A549 (cell line): Measurements from ENCODE around the gene HTRA1. TPM values are rescaled to one million over a fixed set of nuclear protein-coding genes. Genes with fewer than 3 reads are reported as not detected.

Source experiments
- ATAC-seq, 2 experiments: fragments of 200-7000 bp in 1 of 2; fragments of >200 bp in 1 of 2; cut with Nextera tagmentation in 1 of 2; cut with Tn5 transposase in 1 of 2; 3 replicates each; pipeline versions ENCODE4 v1.8.0 to v1.9.1; 2018 to 2020; ENCODE audit warnings: mild to moderate bottlenecking in 1 of 2, moderate library complexity in 1 of 2
- CTCF ChIA-PET: fragments of 300-600 bp; sonication (Branson Sonifier 250); formaldehyde crosslinking; extraction: SDS; loops from one replicate; lab custom pipeline; 2021; ENCODE audit warnings: antibody characterized with exemption, inconsistent platforms; lab: Yijun Ruan, JAX
- POLR2A ChIA-PET: fragments of 350-600 bp; formaldehyde crosslinking; extraction: SDS; loops from one replicate; lab custom pipeline; 2021; ENCODE audit warnings: antibody characterized with exemption, inconsistent platforms; lab: Yijun Ruan, JAX
- DNase-seq, 2 experiments: peaks; one replicate each; pipeline versions ENCODE4 v3.0.0 to v3.0.0-alpha.2; 2011 to 2016; ENCODE audit warnings: low read depth in 1 of 2, low spot score in 1 of 2
- FAIRE-seq: peaks from 2 replicates; lab custom pipeline; 2011; peaks lifted over from hg19 to GRCh38; lab: Jason Lieb, UNC
- H3K27ac ChIP-seq, 2 experiments: fragments of >200 bp; sonication (Bioruptor Twin); formaldehyde crosslinking; 3 replicates each; pipeline ENCODE4 v1.5.1; 2016 to 2017
- H3K4me1 ChIP-seq: fragments of >200 bp; sonication (Bioruptor Twin); formaldehyde crosslinking; 3 replicates; pipeline ENCODE4 v1.6.1; 2016
- H3K4me2 ChIP-seq: fragments of >200 bp; sonication (Bioruptor Twin); formaldehyde crosslinking; 3 replicates; pipeline ENCODE4 v1.6.1; 2016
- H3K4me3 ChIP-seq: fragments of >200 bp; sonication (Bioruptor Twin); formaldehyde crosslinking; 3 replicates; pipeline ENCODE4 v1.5.1; 2016
- H3K9me3 ChIP-seq: fragments of >200 bp; sonication (Bioruptor Twin); formaldehyde crosslinking; 3 replicates; pipeline ENCODE4 v1.6.1; 2016
- CEBPB ChIP-seq, 2 experiments: fragments of >200 bp in 1 of 2; sonication (Bioruptor Twin) in 1 of 2; formaldehyde crosslinking in 1 of 2; IDR thresholded peaks; 2 replicates each; pipeline ENCODE4 v1.6.1; 2012 to 2016
- CTCF ChIP-seq: fragments of >200 bp; sonication (Bioruptor Twin); formaldehyde crosslinking; IDR thresholded peaks from 3 replicates; pipeline ENCODE4 v1.5.1; 2016
- EHMT2 ChIP-seq: fragments of 200-600 bp; sonication (generic); IDR thresholded peaks from 2 replicates; pipeline ENCODE4 v1.6.1; 2016; ENCODE audit warnings: antibody characterized with exemption, low read depth, mild to moderate bottlenecking, moderate library complexity
- FOSB ChIP-seq: fragments of 250-450 bp; sonication (Bioruptor Pico); IDR thresholded peaks from 2 replicates; pipeline ENCODE4 v1.5.0; 2020; ENCODE audit warnings: mild to moderate bottlenecking, moderate library complexity
- GATA3 ChIP-seq: IDR thresholded peaks from 2 replicates; pipeline ENCODE4 v1.6.1; 2012; ENCODE audit warnings: borderline replicate concordance
- HEYL ChIP-seq: fragments of 250-450 bp; sonication (Bioruptor Pico); IDR thresholded peaks from 2 replicates; pipeline ENCODE4 v1.8.0; 2021; ENCODE audit warnings: mild to moderate bottlenecking, moderate library complexity
- HOXA7 ChIP-seq: fragments of 250-450 bp; sonication (Bioruptor Pico); IDR thresholded peaks from 2 replicates; pipeline ENCODE4 v1.5.0; 2020; ENCODE audit warnings: mild to moderate bottlenecking, moderate library complexity
- HOXB13 ChIP-seq: fragments of 250-450 bp; sonication (Bioruptor Pico); IDR thresholded peaks from 2 replicates; pipeline ENCODE4 v1.5.0; 2020; ENCODE audit warnings: low read depth, mild to moderate bottlenecking, moderate library complexity
- HOXB5 ChIP-seq: fragments of 250-450 bp; sonication (Bioruptor Pico); IDR thresholded peaks from 2 replicates; pipeline ENCODE4 v1.5.0; 2020; ENCODE audit warnings: mild to moderate bottlenecking, moderate library complexity
- KDM5A ChIP-seq: fragments of 200-600 bp; sonication (generic); IDR thresholded peaks from 2 replicates; pipeline ENCODE4 v1.6.1; 2016; ENCODE audit warnings: antibody characterized with exemption, mild to moderate bottlenecking
- MYC ChIP-seq: IDR thresholded peaks from 2 replicates; pipeline ENCODE4 v1.6.1; 2012; ENCODE audit warnings: mild to moderate bottlenecking, inconsistent platforms, low read length, improper control_type of control experiment, borderline replicate concordance
- NFE2L2 ChIP-seq: fragments of 150-350 bp; conservative IDR thresholded peaks from 2 replicates; pipeline ENCODE4 v1.6.1; 2014; ENCODE audit warnings: low read length
- NPAS2 ChIP-seq: fragments of 250-450 bp; sonication (Bioruptor Pico); IDR thresholded peaks from 2 replicates; pipeline ENCODE4 v1.8.0; 2022; ENCODE audit warnings: mild to moderate bottlenecking, moderate library complexity, borderline replicate concordance
- NR3C1 ChIP-seq: fragments of >200 bp; sonication (Bioruptor Twin); formaldehyde crosslinking; IDR thresholded peaks from 3 replicates; pipeline ENCODE4 v1.6.1; 2017
- PBX3 ChIP-seq: IDR thresholded peaks from 2 replicates; pipeline ENCODE4 v1.6.1; 2012
- PHF8 ChIP-seq: fragments of 200-600 bp; sonication (generic); IDR thresholded peaks from 2 replicates; pipeline ENCODE4 v1.6.1; 2016; ENCODE audit warnings: low read depth, mild to moderate bottlenecking, antibody characterized with exemption, moderate library complexity, borderline replicate concordance
- POLR2AphosphoS2 ChIP-seq: conservative IDR thresholded peaks from 2 replicates; pipeline ENCODE4 v1.6.1; 2012; ENCODE audit warnings: low read length, improper control_type of control experiment, inconsistent platforms
- RARB ChIP-seq: fragments of 250-450 bp; sonication (Bioruptor Pico); IDR thresholded peaks from 2 replicates; pipeline ENCODE4 v1.8.0; 2021; ENCODE audit warnings: mild to moderate bottlenecking, moderate library complexity
- RCOR1 ChIP-seq: fragments of 150-350 bp; IDR thresholded peaks from 2 replicates; pipeline ENCODE4 v1.6.1; 2014; ENCODE audit warnings: antibody characterized with exemption, low read length, low read depth
- RFX5 ChIP-seq: fragments of 450-650 bp; IDR thresholded peaks from 2 replicates; pipeline ENCODE4 v1.7.1; 2014; ENCODE audit warnings: antibody characterized with exemption, mild to moderate bottlenecking, moderate library complexity
- RNF2 ChIP-seq: fragments of 200-600 bp; sonication (generic); IDR thresholded peaks from 2 replicates; pipeline ENCODE4 v1.6.1; 2016; ENCODE audit warnings: low read depth, mild to moderate bottlenecking, antibody characterized with exemption, moderate library complexity, borderline replicate concordance
- SREBF2 ChIP-seq: fragments of 450-650 bp; IDR thresholded peaks from 2 replicates; pipeline ENCODE4 v1.6.1; 2014; ENCODE audit warnings: mild to moderate bottlenecking, moderate library complexity
- USF2 ChIP-seq: fragments of 450-650 bp; IDR thresholded peaks from 2 replicates; pipeline ENCODE4 v1.6.1; 2014; ENCODE audit warnings: antibody characterized with exemption
- ZSCAN20 ChIP-seq: fragments of 250-450 bp; sonication (Bioruptor Pico); IDR thresholded peaks from 2 replicates; pipeline ENCODE4 v1.8.0; 2022; ENCODE audit warnings: mild to moderate bottlenecking, moderate library complexity
- whole genome bisulfite sequencing: methylation state at CpG from one replicate; pipeline ENCODE4 v1.1.6; 2017; ENCODE audit errors: missing lambda C conversion rate; 5-methylcytosine and 5-hydroxymethylcytosine counted together
- polyA plus RNA-seq, 4 experiments: library from polyadenylated mRNA; depleted of rRNA in 3 of 4; stranded (reverse); fragments of >200 nt; fragmentation: RNase III in 1 of 4; extraction: RNeasy Plus Mini Kit Qiagen cat#74134 plus additional on column Dnase treatment in 1 of 4; gene quantifications; 2 replicates in 3 of 4; 3 replicates in 1 of 4; pipeline ENCODE4 v1.2.3, GENCODE V29; 2011 to 2017
- TF ChIP-seq, protein P1 (sequence below): fragments of 250-450 bp; sonication (Bioruptor Pico); IDR thresholded peaks from 2 replicates; pipeline ENCODE4 v1.5.0; 2020; ENCODE audit warnings: low read depth, mild to moderate bottlenecking, moderate library complexity
- TF ChIP-seq, protein P2 (sequence below): fragments of >200 bp; sonication (Bioruptor Twin); formaldehyde crosslinking; IDR thresholded peaks from 2 replicates; pipeline ENCODE4 v1.6.1; 2016
- TF ChIP-seq, protein P3 (sequence below): fragments of 250-450 bp; sonication (Bioruptor Pico); IDR thresholded peaks from 2 replicates; pipeline ENCODE4 v1.5.0; 2021; ENCODE audit warnings: mild to moderate bottlenecking, moderate library complexity, borderline replicate concordance

The HTRA1 gene
- polyA plus RNA-seq, 2 of the 4 experiments (the other 2 are of a cell fraction) = 50.7 to 65.6 TPM

DNA sequence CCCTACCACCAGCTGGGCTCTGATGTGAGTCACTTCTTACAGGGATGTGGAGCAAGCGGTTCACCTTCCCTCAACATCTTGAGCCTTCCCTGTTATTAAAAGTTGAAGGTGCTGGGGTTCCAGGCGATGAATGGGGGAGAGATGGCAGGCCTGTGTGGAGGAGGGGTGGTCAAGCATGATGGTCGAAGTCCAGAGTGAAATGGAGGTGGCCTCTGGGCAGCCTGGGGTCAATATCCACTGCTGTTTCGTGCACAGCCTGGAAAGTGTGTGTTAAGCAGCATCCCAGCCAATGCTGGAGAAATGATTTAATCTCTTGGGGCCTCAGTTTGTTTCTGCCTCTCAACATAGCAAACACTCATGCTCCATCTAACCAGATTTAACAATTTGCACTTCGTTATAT, 65.5 kb downstream of the HTRA1 start:
- Histone ChIP-seq H3K4me3 (no peak overlapping the region), H3K9me3 (peaks cover 8% of the 10 kb centered on the region), H3K4me1 (peaks cover 3% of the 10 kb centered on the region; the same call in 1 of the 3 replicates), H3K4me2 (no peak overlapping the region), H3K27ac (no peak overlapping the region)
- POLR2A ChIA-PET = no interaction called here
- DNase-seq (no peak), FAIRE-seq (no peak), ATAC-seq (no peak)
- 26% methylated on average over 5 of the region's 5 CpGs for WGBS
- CTCF ChIA-PET = no interaction called here
- TF ChIP-seq HEYL (no peak), MYC (no peak), RNF2 (no peak), EHMT2 (no peak), NFE2L2 (no peak), POLR2AphosphoS2 (no peak), PHF8 (no peak), HOXA7 (no peak), RARB (no peak), ZSCAN20 (CRISPR knock-in tag) (no peak), HOXB13 (CRISPR knock-in tag) (no peak), PBX3 (no peak), HOXB5 (CRISPR knock-in tag) (no peak), CEBPB (IDR thresholded peaks at IDR 0.05) (no peak)
- TF ChIP-seq, protein P1, sequence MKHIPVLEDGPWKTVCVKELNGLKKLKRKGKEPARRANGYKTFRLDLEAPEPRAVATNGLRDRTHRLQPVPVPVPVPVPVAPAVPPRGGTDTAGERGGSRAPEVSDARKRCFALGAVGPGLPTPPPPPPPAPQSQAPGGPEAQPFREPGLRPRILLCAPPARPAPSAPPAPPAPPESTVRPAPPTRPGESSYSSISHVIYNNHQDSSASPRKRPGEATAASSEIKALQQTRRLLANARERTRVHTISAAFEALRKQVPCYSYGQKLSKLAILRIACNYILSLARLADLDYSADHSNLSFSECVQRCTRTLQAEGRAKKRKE (CRISPR knock-in tag) = no peak
- TF ChIP-seq, protein P2, sequence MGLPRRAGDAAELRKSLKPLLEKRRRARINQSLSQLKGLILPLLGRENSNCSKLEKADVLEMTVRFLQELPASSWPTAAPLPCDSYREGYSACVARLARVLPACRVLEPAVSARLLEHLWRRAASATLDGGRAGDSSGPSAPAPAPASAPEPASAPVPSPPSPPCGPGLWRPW = no peak

DNA sequence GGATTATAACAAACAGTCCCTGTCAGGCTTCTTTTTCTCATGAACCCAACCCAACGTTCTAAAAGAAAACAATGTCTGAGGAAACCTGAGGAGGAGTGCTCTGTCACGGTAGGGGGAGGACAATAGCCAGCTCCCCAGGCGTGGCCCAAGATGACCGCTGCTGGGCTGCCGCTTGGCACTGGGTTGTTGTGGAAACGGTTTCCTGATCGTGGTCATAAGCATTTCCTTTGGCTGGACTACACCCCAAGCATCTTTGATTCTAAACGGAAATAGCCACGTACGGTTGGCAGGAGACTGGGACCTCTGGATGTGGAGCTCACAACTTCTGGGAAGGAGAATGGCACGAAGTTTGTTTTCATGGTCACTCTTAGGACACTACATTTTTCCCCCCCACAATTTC, 68.8 kb downstream of the HTRA1 start:
- Histone ChIP-seq H3K9me3 (no peaks in the 10 kb centered on the region), H3K4me1 (peaks cover 7% of the 10 kb centered on the region; the same call in 1 of the 3 replicates), H3K27ac (no peak overlapping the region), H3K4me2 (no peak overlapping the region), H3K4me3 (no peak overlapping the region)
- FAIRE-seq (no peak), DNase-seq (no peak), ATAC-seq (no peak)
- no peak for TF ChIP-seq GATA3
- TF ChIP-seq PBX3 = no peak
- no peak for TF ChIP-seq RNF2
- no peak for TF ChIP-seq POLR2AphosphoS2
- no peak for TF ChIP-seq USF2
- TF ChIP-seq RFX5 = no peak
- TF ChIP-seq CTCF = no peak
- no peak for TF ChIP-seq HOXB5 (CRISPR knock-in tag)
- no peak for TF ChIP-seq NR3C1
- no peak for TF ChIP-seq HOXA7
- TF ChIP-seq, protein P1 (CRISPR knock-in tag) = no peak
- no peak for TF ChIP-seq FOSB (CRISPR knock-in tag)
- TF ChIP-seq, protein P3, sequence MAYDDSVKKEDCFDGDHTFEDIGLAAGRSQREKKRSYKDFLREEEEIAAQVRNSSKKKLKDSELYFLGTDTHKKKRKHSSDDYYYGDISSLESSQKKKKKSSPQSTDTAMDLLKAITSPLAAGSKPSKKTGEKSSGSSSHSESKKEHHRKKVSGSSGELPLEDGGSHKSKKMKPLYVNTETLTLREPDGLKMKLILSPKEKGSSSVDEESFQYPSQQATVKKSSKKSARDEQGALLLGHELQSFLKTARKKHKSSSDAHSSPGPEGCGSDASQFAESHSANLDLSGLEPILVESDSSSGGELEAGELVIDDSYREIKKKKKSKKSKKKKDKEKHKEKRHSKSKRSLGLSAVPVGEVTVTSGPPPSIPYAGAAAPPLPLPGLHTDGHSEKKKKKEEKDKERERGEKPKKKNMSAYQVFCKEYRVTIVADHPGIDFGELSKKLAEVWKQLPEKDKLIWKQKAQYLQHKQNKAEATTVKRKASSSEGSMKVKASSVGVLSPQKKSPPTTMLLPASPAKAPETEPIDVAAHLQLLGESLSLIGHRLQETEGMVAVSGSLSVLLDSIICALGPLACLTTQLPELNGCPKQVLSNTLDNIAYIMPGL = no peak
- TF ChIP-seq SREBF2 = no peak
- TF ChIP-seq KDM5A = no peak
- no peak for TF ChIP-seq NPAS2 (CRISPR knock-in tag)
- TF ChIP-seq RCOR1 = no peak
- ChIA-PET POLR2A (no interaction called here), CTCF (interaction anchor here (1.1 to 1.5 kb wide), 2 partner anchors 35 to 36 kb away, joined by 3 to 6 read pairs; no protein-coding TSS in a partner anchor)
- WGBS = 49% methylated on average over 11 of the region's 11 CpGs
